Esophagus muscularis mucosa (tissue), 3 donors: Measurements from ENCODE around the gene C14orf39.

Source experiments
- POLR2AphosphoS5 ChIP-seq, 2 donors: sonication (generic); formaldehyde crosslinking; IDR thresholded peaks; one replicate each; pipeline ENCODE4 v1.6.1; 2017; ENCODE audit warnings: antibody characterized with exemption in 2 of 2
- TF ChIP-seq, protein P1 (sequence below), 3 experiments: fragments of 200-600 bp in 2 of 3; fragments of 450-650 bp in 1 of 3; sonication (generic) in 2 of 3; IDR thresholded peaks; one replicate each; pipeline ENCODE4 v1.5.1; 2017 to 2019; ENCODE audit warnings: antibody characterized with exemption in 3 of 3, mild to moderate bottlenecking in 2 of 3, moderate library complexity in 1 of 3

DNA sequence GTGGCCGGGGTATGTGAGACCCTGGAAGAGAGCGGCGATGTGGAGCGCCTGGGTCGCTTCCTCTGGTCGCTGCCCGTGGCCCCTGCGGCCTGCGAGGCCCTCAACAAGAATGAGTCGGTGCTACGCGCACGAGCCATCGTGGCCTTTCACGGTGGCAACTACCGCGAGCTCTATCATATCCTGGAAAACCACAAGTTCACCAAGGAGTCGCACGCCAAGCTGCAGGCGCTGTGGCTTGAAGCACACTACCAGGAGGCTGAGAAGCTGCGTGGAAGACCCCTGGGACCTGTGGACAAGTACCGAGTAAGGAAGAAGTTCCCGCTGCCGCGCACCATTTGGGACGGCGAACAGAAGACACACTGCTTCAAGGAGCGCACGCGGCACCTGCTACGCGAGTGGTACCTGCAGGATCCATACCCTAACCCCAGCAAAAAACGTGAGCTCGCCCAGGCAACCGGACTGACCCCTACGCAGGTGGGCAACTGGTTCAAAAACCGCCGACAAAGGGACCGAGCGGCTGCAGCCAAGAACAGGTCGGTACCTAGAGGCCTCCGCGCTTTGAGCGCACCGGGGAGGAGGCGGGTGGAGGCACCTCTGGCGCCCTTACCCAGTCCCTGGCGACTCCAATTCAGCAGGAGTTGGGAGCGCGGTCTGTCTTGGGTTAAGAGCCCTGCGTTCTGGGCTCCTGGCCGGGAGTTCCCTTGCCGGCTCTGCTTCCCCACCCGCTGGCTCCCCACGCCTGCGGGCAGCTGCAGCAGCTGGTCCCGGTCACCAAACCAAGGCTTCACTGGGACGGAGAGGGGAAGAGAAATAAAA is 23.8 kb upstream of the C14orf39 start:
- TF ChIP-seq, protein P1, sequence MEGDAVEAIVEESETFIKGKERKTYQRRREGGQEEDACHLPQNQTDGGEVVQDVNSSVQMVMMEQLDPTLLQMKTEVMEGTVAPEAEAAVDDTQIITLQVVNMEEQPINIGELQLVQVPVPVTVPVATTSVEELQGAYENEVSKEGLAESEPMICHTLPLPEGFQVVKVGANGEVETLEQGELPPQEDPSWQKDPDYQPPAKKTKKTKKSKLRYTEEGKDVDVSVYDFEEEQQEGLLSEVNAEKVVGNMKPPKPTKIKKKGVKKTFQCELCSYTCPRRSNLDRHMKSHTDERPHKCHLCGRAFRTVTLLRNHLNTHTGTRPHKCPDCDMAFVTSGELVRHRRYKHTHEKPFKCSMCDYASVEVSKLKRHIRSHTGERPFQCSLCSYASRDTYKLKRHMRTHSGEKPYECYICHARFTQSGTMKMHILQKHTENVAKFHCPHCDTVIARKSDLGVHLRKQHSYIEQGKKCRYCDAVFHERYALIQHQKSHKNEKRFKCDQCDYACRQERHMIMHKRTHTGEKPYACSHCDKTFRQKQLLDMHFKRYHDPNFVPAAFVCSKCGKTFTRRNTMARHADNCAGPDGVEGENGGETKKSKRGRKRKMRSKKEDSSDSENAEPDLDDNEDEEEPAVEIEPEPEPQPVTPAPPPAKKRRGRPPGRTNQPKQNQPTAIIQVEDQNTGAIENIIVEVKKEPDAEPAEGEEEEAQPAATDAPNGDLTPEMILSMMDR (IDR thresholded peaks at IDR 0.05), result no peak
- no peak for TF ChIP-seq POLR2AphosphoS5 (IDR thresholded peaks at IDR 0.05)
